MCF 10A (cell line): Measurements from ENCODE around the gene TCF15. TPM values are rescaled to one million over a fixed set of nuclear protein-coding genes. Genes with fewer than 3 reads are reported as not detected.

Source experiments
- BruUV-seq: library from RNA; stranded (reverse); fragments of 400-500 nt; replicated peaks from 2 replicates; lab custom pipeline; 2021; lab: Mats Ljungman, UMichigan
- CTCF ChIA-PET: fragments of 300-600 bp; sonication (Branson Sonifier 250); formaldehyde crosslinking; extraction: SDS; loops from one replicate; lab custom pipeline; 2021; ENCODE audit warnings: antibody characterized with exemption, inconsistent platforms; lab: Yijun Ruan, JAX
- POLR2A ChIA-PET: fragments of 300-600, 350-650 bp; sonication (Branson Sonifier 250); formaldehyde crosslinking; extraction: SDS; loops from one replicate; lab custom pipeline; 2020; ENCODE audit warnings: antibody characterized with exemption, inconsistent platforms; lab: Yijun Ruan, JAX
- DNase-seq: peaks from one replicate; pipeline ENCODE4 v3.0.0-alpha.2; 2018; ENCODE audit not compliant: unreplicated experiment
- H3K27ac Mint-ChIP-seq: one replicate; pipeline ENCODE4 v1.8.0; 2022; ENCODE audit warnings: mild to moderate bottlenecking, low read depth, mixed read lengths; ENCODE audit not compliant: unreplicated experiment
- H3K27me3 Mint-ChIP-seq: one replicate; pipeline ENCODE4 v1.8.0; 2022; ENCODE audit warnings: mixed read lengths; ENCODE audit not compliant: insufficient read depth, unreplicated experiment
- H3K36me3 Mint-ChIP-seq: one replicate; pipeline ENCODE4 v1.8.0; 2022; ENCODE audit warnings: mild to moderate bottlenecking, moderate library complexity, mixed read lengths; ENCODE audit not compliant: insufficient read depth, unreplicated experiment
- H3K4me1 Mint-ChIP-seq: one replicate; pipeline ENCODE4 v1.8.0; 2022; ENCODE audit warnings: mixed read lengths; ENCODE audit not compliant: insufficient read depth, unreplicated experiment
- H3K4me3 Mint-ChIP-seq: one replicate; pipeline ENCODE4 v1.8.0; 2022; ENCODE audit warnings: mild to moderate bottlenecking, moderate library complexity, mixed read lengths; ENCODE audit not compliant: unreplicated experiment
- H3K9me3 Mint-ChIP-seq: one replicate; pipeline ENCODE4 v1.8.0; 2022; ENCODE audit warnings: mixed read lengths; ENCODE audit not compliant: unreplicated experiment
- CTCF ChIP-seq: fragments of 200-600 bp; IDR thresholded peaks from one replicate; pipeline ENCODE4 v1.8.0; 2022; ENCODE audit warnings: antibody characterized with exemption, mild to moderate bottlenecking; ENCODE audit not compliant: unreplicated experiment
- intact Hi-C: fragments of 100-400 bp; cut with micrococcal nuclease; formaldehyde crosslinking; loops from 2 replicates; pipeline ENCODE4 v1.14.1; 2022
- total RNA-seq: library from RNA; stranded (reverse); gene quantifications from 2 replicates; pipeline ENCODE4 v1.2.3, GENCODE V29; 2022

TCF15 gene
- total RNA-seq, 1 experiment from 2014 or later, result not detected

- intact Hi-C loops, result no loop called here
- no peaks in the 10 kb centered on the region for H3K4me1 Mint-ChIP-seq
- CTCF ChIA-PET, result interaction anchor here (0.7 to 1.4 kb wide), 2 partner anchors 24 to 248 kb away, joined by 4 read pairs; no protein-coding TSS in a partner anchor
- H3K27ac Mint-ChIP-seq, result no peak overlapping the region
- no TSS peak for BruUV-seq
- POLR2A ChIA-PET, result no interaction called here
- no peak for DNase-seq
- no peaks in the 10 kb centered on the region for H3K27me3 Mint-ChIP-seq
- H3K4me3 Mint-ChIP-seq, result no peak overlapping the region
- H3K9me3 Mint-ChIP-seq, result no peaks in the 10 kb centered on the region
- no peaks in the 10 kb centered on the region for H3K36me3 Mint-ChIP-seq
- no peak for TF ChIP-seq CTCF
Observed at GRCh38 chr20:603116-603640, 6.9 kb downstream of the TCF15 start.

- DNase-seq, result no peak
Observed at GRCh38 chr20:602111-602970, 7.8 kb downstream of the TCF15 start.

GRCh38 chr20:600736-601135 lies 9.4 kb downstream of the TCF15 start:
- ChIA-PET POLR2A (interaction anchor here (0.6 kb wide), 1 partner anchor 131 kb away, joined by 3 read pairs; no protein-coding TSS in a partner anchor), CTCF (interaction anchor here (0.5 to 1.8 kb wide), 6 partner anchors 13 to 200 kb away, joined by 3 to 8 read pairs (median 4); no protein-coding TSS in a partner anchor)
- DNase-seq, result no peak
- no peaks in the 10 kb centered on the region for H3K9me3 Mint-ChIP-seq
- no peak overlapping the region for H3K4me3 Mint-ChIP-seq
- no TSS peak for BruUV-seq
- no peaks in the 10 kb centered on the region for H3K36me3 Mint-ChIP-seq
- H3K27ac Mint-ChIP-seq, result no peak overlapping the region
- H3K4me1 Mint-ChIP-seq, result no peaks in the 10 kb centered on the region
- intact Hi-C loops, result no loop called here
- TF ChIP-seq CTCF, result no peak
- H3K27me3 Mint-ChIP-seq, result no peaks in the 10 kb centered on the region

More at GRCh38 chr20:602111-602970, 7.8 kb downstream of the TCF15 start:
- Mint-ChIP-seq H3K27me3 (no peaks in the 10 kb centered on the region), H3K27ac (no peak overlapping the region), H3K9me3 (no peaks in the 10 kb centered on the region), H3K4me1 (no peaks in the 10 kb centered on the region), H3K4me3 (no peak overlapping the region), H3K36me3 (no peaks in the 10 kb centered on the region)
- CTCF ChIA-PET, result interaction anchor here (0.7 to 1.4 kb wide), 2 partner anchors 25 to 43 kb away, joined by 4 to 5 read pairs; no protein-coding TSS in a partner anchor
- no TSS peak for BruUV-seq
- POLR2A ChIA-PET, result no interaction called here
- no peak for TF ChIP-seq CTCF
- intact Hi-C loops, result no loop called here

GRCh38 chr20:600141-600540 lies 10.0 kb downstream of the TCF15 start:
- TF ChIP-seq CTCF, result no peak
- H3K4me3 Mint-ChIP-seq, result no peak overlapping the region
- no peaks in the 10 kb centered on the region for H3K9me3 Mint-ChIP-seq
- no peaks in the 10 kb centered on the region for H3K27me3 Mint-ChIP-seq
- BruUV-seq, result no TSS peak
- H3K36me3 Mint-ChIP-seq, result no peaks in the 10 kb centered on the region
- intact Hi-C loops, result no loop called here
- H3K27ac Mint-ChIP-seq, result no peak overlapping the region
- no peak for DNase-seq
- H3K4me1 Mint-ChIP-seq, result no peaks in the 10 kb centered on the region
- CTCF ChIA-PET, result interaction anchor here (0.5 to 1.8 kb wide), 4 partner anchors 12 to 201 kb away, joined by 3 to 8 read pairs (median 4); no protein-coding TSS in a partner anchor
- POLR2A ChIA-PET, result interaction anchor here (0.6 kb wide), 1 partner anchor 132 kb away, joined by 3 read pairs; no protein-coding TSS in a partner anchor
